Embryonic facial prominence (tissue), 1 donor: Measurements from ENCODE around the gene RXFP4.

ENCODE experiments used
- DNase-seq: peaks from one replicate; pipeline ENCODE4 v3.0.0-alpha.2; 2016; ENCODE audit errors: extremely low spot score

RXFP4 gene

GRCh38 chr1:155960081-155960745, 18.8 kb downstream of the RXFP4 start:
- DNase-seq, result no peak

- DNase-seq, result no peak
Measured at GRCh38 chr1:155961937-155962336, 20.5 kb downstream of the RXFP4 start.

- DNase-seq, result no peak
Measured at GRCh38 chr1:155962599-155963211, 21.3 kb downstream of the RXFP4 start.

- no peak for DNase-seq
Measured at GRCh38 chr1:155964193-155964592, 22.8 kb downstream of the RXFP4 start.

GRCh38 chr1:155966135-155966534, 24.7 kb downstream of the RXFP4 start:
- DNase-seq, result no peak

- no peak for DNase-seq
Measured at GRCh38 chr1:155966750-155967149, 25.3 kb downstream of the RXFP4 start.

GRCh38 chr1:155967341-155968050, 26.1 kb downstream of the RXFP4 start:
- DNase-seq, result no peak

- no peak for DNase-seq
Measured at GRCh38 chr1:155968051-155968400, 26.6 kb downstream of the RXFP4 start.

- no peak for DNase-seq
Measured at GRCh38 chr1:155968670-155969069, 27.2 kb downstream of the RXFP4 start.

- no peak for DNase-seq
Measured at GRCh38 chr1:155969377-155969791, 27.9 kb downstream of the RXFP4 start.

- DNase-seq, result no peak
Measured at GRCh38 chr1:155970531-155971167, 29.2 kb downstream of the RXFP4 start.

- DNase-seq, result no peak
Measured at GRCh38 chr1:155971910-155972809, 30.7 kb downstream of the RXFP4 start.

GRCh38 chr1:155973723-155974122, 32.3 kb downstream of the RXFP4 start:
- DNase-seq, result no peak

- no peak for DNase-seq
Measured at GRCh38 chr1:155974208-155975115, 33.0 kb downstream of the RXFP4 start.

- no peak for DNase-seq
Measured at GRCh38 chr1:155975375-155976061, 34.1 kb downstream of the RXFP4 start.

- peak; percentile 70 for DNase-seq
Measured at GRCh38 chr1:155976062-155976912, 34.8 kb downstream of the RXFP4 start.

GRCh38 chr1:155976913-155977689, 35.7 kb downstream of the RXFP4 start:
- no peak for DNase-seq

GRCh38 chr1:155977690-155978324, 36.4 kb downstream of the RXFP4 start:
- no peak for DNase-seq
